ENCODE measurements around the gene XRCC4. TPM values are rescaled to one million over a fixed set of nuclear protein-coding genes. Genes with fewer than 3 reads are reported as not detected.

XRCC4 gene
- total RNA-seq, 3 donors from 2014 or later: 8.8 to 10.8 (median 10.4) TPM

GRCh38 chr5:83069096-83069799 is 8.1 kb upstream of the XRCC4 start:
- TF ChIP-seq POLR2AphosphoS5 (IDR thresholded peaks at IDR 0.05): no peak
- H3K4me3 ChIP-seq: no peak overlapping the region

GRCh38 chr5:83071286-83072051 is 5.9 kb upstream of the XRCC4 start:
- H3K9me3 ChIP-seq: no peaks in the 10 kb centered on the region
- no peak for DNase-seq (ENCODE audit: low spot score in 2 of 2)
- intact Hi-C loops (cut with DNase I; ENCODE audit: low total_unique reads): no loop called here
- no peaks in the 10 kb centered on the region for H3K27me3 ChIP-seq
- peaks cover 0 to 3% of the 10 kb centered on the region in 2 donors for H3K4me1 ChIP-seq
- no peak overlapping the region for H3K4me3 ChIP-seq
- TF ChIP-seq POLR2AphosphoS5 (IDR thresholded peaks at IDR 0.05): no peak
- TF ChIP-seq POLR2A (IDR thresholded peaks at IDR 0.05): no peak
- no peak for TF ChIP-seq CTCF (IDR thresholded peaks at IDR 0.05)
- no peaks in the 10 kb centered on the region for H3K36me3 ChIP-seq
- H3K27ac ChIP-seq: no peak overlapping the region

More at GRCh38 chr5:83069096-83069799, 8.1 kb upstream of the XRCC4 start:
- no peaks in the 10 kb centered on the region for H3K9me3 ChIP-seq
- no peaks in the 10 kb centered on the region for H3K27me3 ChIP-seq
- H3K4me1 ChIP-seq: peaks cover 0 to 3% of the 10 kb centered on the region in 2 donors
- H3K27ac ChIP-seq: no peak overlapping the region
- intact Hi-C loops (cut with DNase I; ENCODE audit: low total_unique reads): no loop called here
- DNase-seq (ENCODE audit: low spot score in 2 of 2): no peak
- no peaks in the 10 kb centered on the region for H3K36me3 ChIP-seq

GRCh38 chr5:83072966-83073365 is 4.4 kb upstream of the XRCC4 start:
- TF ChIP-seq POLR2AphosphoS5 (IDR thresholded peaks at IDR 0.05) (no peak), POLR2A (IDR thresholded peaks at IDR 0.05) (no peak), CTCF (IDR thresholded peaks at IDR 0.05) (no peak)
- H3K9me3 ChIP-seq: no peaks in the 10 kb centered on the region
- H3K36me3 ChIP-seq: no peaks in the 10 kb centered on the region
- H3K4me1 ChIP-seq: peaks cover 0 to 3% of the 10 kb centered on the region in 2 donors
- DNase-seq (ENCODE audit: low spot score in 2 of 2): no peak
- no peak overlapping the region for H3K4me3 ChIP-seq
- intact Hi-C loops (cut with DNase I; ENCODE audit: low total_unique reads): no loop called here
- H3K27me3 ChIP-seq: no peaks in the 10 kb centered on the region
- no peak overlapping the region for H3K27ac ChIP-seq

- Histone ChIP-seq H3K36me3 (no peaks in the 10 kb centered on the region), H3K9me3 (no peaks in the 10 kb centered on the region), H3K4me1 (no peaks in the 10 kb centered on the region), H3K27me3 (no peaks in the 10 kb centered on the region), H3K4me3 (peak overlapping the region; percentile 76 to 90 (median 90)), H3K27ac (peak overlapping the region; percentile 87 to 90)
- TF ChIP-seq POLR2A (IDR thresholded peaks at IDR 0.05) (no peak), CTCF (IDR thresholded peaks at IDR 0.05) (no peak), POLR2AphosphoS5 (IDR thresholded peaks at IDR 0.05) (no peak)
- no peak for DNase-seq (ENCODE audit: low spot score in 2 of 2)
- intact Hi-C loops (cut with DNase I; ENCODE audit: low total_unique reads): no loop called here
These were observed 415 bp downstream of the XRCC4 start for GRCh38 chr5:83077662-83078261.

- intact Hi-C loops (cut with DNase I; ENCODE audit: low total_unique reads): no loop called here
- no peaks in the 10 kb centered on the region for H3K9me3 ChIP-seq
- DNase-seq (ENCODE audit: low spot score in 2 of 2): no peak
- H3K27me3 ChIP-seq: no peaks in the 10 kb centered on the region
- no peak overlapping the region for H3K27ac ChIP-seq
- TF ChIP-seq POLR2A (IDR thresholded peaks at IDR 0.05) (no peak), POLR2AphosphoS5 (IDR thresholded peaks at IDR 0.05) (no peak), CTCF (IDR thresholded peaks at IDR 0.05) (no peak)
- no peak overlapping the region for H3K4me3 ChIP-seq
- H3K36me3 ChIP-seq: no peaks in the 10 kb centered on the region
- H3K4me1 ChIP-seq: no peaks in the 10 kb centered on the region
These were observed 5.4 kb downstream of the XRCC4 start for GRCh38 chr5:83082750-83083149.

Measured in breast epithelium (tissue), 4 donors.